ENCODE data around the gene ANKS3.
"Not testable (repeated sequence)": the region's sequence is repeated elsewhere in the genome, so short reads cannot be mapped to it uniquely, and the experiment has no call there.

The ANKS3 gene

DNA sequence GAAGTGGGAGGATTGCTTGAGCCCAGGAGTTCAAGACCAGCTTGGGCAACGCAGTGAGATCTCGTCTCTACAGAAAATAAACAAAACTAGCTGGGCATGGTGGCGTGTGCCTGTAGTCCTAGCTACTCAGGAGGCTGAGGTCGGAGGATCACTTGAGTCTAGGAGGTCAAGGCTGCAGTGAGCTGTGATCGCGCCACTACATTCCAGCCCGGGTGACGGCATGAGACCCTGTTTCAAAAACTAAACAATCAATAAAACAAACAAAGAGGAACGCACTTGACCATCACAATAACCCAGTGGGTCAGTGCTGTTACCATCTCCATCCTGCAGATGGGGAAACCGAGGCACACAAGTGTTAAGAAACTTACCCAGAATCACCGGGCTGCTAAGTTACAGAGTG lies 19.2 kb upstream of the ANKS3 start:
- no peak for DNase-seq (ENCODE audit: low spot score)

DNA sequence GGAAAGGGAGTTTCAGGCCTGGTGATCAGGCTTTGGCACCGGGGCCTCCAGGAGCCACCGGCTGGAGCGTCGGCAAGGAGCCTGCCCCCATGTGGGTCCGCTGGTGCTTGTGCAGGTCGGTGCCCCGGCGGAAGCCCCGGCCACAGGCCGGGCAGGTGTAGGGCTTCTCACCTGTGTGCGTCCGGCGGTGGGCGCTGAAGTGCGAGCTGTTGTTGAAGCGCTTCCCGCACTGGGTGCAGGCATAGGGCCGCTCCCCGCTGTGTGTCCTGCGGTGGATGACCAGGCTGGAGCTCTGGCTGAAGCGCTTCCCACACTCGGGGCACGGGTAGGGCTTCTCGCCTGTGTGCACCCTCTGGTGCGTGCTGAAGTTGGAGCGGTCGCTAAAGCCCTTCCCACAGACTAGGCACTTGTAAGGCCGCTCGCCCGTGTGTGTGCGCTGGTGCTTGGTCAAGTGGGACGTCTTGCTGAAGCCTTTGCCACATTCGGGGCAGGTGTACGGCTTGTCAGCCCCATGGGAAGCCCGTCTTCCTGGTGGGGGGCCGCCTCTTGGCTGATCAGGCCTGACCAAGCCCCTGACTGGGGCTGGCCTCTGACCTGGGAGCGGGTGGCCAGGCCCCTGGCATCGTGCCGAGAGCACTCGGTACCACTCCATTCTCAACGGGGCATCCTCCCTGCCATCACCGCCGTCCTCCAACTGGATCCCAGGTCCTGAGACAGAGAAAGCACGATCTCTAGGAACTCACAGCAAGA lies 18.5 kb upstream of the ANKS3 start:
- no peak for DNase-seq (ENCODE audit: low spot score)

DNA sequence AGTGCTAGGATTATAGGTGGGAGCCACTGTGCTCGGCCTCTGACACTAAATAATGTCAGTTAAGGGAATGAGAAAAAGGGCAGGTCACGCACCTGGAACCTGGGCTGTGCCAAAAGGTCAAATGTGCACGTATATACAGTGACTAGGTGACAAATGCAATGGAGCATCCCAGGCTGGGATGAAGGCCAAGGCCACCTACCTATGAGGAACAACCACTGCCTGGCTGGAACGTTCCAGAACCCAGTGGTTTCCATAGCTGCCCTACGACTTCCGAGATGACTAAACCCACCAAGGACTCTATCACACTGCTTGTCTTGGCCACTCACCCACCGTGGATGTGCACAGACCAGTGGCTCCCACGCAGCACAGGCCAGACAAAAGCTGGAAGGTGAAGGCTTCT lies 16.8 kb upstream of the ANKS3 start:
- DNase-seq (ENCODE audit: low spot score): no peak

DNA sequence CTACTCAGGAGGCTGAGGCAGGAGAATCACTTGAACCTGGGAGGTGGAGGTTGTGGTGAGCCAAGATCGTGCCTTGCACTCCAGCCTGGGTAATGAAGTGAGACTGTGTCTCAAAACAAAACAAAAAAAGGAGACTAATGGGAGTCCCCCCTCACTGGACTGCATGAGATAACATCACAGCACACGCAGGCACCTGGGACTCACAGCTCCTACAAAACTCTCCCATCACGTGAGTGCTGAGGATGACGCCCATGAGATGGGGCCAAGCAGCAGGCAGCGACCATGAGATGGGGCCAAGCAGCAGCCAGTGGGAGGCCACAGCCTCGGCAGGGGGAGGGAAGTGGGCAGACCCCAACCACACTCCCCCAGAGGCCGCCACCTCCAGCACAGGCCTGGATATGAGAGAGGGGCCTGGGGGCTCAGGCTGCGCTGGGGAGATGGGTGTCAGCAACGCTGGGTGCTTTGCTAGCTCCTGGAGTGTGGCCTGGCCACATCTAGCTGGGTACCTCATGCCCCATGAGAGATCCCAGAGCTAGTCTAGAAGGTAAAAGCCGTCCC lies 15.7 kb upstream of the ANKS3 start:
- no peak for DNase-seq (ENCODE audit: low spot score)

DNA sequence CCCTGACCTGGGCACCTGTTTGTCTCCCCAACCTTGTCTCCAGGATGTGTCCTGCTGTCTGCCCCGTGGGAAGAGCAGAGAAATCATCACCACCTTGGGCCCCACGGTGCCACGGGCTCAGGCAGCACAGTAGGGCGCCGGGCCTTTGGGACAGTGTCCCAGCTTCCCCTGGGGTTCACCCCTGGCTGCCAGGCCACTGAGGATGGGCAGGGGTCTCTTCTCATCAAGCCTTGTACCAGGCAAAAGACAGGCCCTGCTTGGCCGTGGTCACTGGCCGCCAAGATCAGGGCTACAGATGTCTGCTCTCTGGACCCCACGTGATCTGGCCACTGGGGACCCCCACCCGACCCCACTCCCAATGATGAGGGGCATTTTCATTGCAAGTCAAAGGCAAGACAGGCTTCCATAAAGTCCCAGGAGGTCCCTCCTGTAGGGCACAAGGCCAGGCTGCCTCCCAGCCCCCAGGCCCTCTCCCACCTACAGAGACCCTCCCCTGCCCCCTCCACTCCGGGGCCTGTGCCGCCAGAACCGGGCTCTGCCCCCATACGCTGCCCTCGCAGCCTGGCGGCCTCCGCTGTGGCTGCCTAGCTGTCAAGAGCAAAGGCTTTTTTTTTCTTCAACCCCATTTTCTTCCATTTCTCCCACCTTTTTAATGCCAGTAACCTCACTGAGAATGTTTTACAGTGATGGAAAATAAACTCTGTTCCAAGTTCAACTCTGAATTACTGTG lies 14.8 kb upstream of the ANKS3 start:
- no peak for DNase-seq (ENCODE audit: low spot score)

DNA sequence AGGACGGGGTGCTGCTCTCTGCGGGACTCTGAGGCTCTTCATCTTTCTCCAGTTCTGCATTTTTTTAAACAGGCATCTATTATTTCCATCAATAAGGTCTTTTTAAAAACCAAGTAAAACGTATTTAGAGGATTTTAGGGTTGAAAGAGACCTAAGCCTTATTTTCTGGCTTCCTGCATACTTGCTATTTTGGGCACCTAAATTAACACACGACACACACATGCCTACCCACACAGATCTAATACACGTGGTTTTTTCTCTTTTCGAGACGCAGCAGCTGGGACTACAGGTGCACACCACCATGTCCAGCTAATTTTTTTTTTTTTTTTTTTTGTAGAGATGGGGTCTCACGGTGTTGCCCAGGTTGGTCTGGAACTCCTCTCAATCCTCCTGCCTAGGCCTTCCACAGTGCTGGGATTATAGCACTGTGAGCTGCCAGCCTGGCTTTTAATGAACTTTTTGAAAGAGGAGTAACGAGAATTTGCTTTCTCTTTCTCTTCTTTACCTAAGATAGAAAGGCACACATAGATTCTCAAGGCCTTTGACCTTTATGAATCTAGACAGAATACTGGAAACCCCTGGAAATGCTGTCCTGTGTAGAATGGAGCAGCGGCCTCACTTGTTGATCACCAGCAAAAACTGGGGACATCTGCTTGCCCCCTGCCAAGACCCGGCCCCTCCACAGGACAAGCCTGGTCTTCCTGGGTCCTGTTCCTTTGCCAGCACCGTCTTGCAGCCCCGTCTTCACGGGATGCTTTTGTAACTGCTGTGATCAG lies 14.0 kb upstream of the ANKS3 start:
- no peak for DNase-seq (ENCODE audit: low spot score)

DNA sequence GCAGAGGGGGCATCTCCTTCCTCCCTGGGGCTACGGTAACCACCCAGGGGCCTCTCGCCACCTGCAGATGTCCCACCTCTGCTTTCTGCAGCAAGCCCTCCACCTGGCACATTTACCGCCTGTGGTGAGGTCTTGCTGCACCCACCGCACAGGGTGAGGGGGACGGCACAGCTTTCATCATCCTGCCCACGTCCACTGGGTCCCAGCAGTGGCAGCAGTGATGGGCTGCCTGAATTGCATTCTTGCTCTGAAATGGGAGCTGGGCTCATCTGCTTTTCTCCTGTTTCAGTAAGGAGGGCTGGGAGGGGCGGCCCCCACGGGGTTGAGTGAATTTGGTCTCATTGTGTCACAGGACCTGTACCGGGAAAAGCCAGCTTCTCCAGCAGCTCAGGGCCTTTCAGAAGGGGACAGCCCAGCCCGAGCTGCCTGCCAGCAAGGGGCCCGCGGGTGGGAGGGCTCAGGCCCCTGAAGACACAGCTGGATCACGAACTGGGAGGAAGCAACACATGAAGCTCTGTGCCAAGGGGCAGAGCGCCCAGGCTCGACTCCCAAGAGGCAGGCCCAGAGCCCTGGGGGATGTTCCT lies 13.0 kb upstream of the ANKS3 start:
- no peak for DNase-seq (ENCODE audit: low spot score)

DNA sequence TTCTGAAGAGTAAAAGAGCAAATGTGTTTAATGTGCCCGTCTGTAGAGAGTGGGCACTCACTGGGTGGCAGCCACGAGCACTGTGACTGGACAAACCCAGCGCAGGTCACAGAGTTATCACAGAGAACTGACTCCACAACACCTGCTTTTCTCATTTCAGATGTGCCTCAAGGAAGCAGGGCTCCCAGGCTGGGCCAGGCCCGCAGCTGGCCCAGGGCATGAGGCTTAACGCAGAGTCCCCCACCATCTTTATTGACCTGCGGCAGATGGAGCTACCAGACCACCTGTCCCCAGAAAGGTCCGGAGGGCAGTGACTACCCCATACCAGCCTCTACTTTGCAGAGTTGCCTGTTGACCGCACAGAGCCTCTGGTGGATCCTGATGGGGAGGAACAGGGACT lies 12.1 kb upstream of the ANKS3 start:
- no peak for DNase-seq (ENCODE audit: low spot score)

DNA sequence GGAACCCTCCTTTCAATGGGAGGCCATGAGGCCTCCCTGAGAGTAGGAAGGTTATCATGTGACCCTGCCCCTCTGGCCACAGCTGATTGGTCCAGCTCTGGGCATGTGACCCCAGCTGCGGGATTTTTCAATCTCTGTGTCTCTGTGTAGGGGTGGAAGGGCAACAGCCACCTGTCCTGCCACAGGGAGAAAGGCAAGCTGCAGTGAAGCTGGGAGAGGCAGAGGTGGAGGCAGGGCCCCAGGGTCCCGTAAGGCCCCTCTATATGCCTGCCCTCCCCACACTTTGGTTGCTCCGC lies 11.2 kb upstream of the ANKS3 start:
- no peak for DNase-seq (ENCODE audit: low spot score)

DNA sequence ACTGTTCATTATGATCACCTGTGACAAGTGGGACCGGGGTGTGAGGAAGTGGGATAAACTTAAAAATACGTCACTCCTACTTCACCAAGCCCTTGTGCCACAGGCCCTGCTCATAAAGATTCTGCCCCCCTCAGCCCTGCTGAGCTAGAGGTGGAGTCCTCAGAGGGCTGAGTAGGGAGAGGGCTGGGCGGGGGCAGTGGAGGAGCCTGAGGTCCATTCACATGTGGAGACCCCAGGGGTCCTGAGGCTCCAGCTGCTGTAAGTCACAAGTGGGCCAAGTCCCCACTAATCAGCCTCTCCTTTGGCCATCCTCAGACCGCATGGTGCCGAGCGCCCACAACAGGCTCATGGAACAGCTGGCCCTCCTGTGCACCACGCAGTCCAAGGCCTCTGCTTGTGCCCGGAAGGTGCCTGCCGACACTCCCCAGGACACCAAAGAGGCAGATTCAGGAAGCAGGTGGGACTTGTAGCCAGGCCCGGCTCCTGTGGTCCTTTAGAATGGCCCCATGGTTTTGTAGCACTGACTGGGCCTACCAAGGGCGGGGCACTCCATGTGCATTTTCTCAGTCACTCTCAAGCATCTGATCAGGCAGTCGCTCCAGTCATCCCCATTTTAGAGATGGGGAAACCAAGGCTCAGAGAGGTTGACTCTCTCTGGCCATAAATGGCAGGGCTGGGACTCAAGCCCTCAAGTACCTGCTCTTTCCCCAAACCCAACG lies 10.6 kb upstream of the ANKS3 start:
- DNase-seq (ENCODE audit: low spot score): no peak

DNA sequence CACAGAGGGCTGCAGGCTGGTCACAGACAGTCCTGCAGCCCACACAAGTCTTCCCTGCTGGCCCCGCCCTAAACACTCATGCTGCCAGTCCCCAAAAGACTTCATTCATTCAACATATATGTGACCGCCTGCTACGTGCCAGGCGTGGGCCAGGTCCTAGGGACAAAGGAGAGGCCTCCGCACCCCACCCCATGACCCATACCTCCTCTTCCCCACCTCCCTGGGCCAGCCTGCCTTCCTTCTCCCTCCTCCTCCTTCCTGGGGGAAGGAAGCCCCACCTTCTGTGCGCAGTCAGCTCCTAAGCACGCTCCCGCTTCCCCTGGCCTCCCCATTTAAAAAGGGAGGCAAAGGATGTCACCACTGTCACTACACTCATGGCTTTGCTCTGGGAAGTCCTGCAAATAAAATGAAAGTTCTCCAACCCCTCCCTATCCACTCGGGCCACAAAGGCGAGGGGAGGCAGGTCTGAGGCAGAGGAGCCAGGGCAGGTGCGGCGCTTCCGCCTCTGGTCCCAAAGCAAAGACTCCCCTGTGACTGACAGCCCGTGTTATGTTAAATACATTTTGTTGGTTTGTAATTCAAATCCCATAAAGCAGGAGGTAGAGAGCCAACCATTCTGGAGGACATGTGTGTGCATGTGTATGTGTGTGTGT lies 9.3 kb upstream of the ANKS3 start:
- DNase-seq (ENCODE audit: low spot score): no peak

DNA sequence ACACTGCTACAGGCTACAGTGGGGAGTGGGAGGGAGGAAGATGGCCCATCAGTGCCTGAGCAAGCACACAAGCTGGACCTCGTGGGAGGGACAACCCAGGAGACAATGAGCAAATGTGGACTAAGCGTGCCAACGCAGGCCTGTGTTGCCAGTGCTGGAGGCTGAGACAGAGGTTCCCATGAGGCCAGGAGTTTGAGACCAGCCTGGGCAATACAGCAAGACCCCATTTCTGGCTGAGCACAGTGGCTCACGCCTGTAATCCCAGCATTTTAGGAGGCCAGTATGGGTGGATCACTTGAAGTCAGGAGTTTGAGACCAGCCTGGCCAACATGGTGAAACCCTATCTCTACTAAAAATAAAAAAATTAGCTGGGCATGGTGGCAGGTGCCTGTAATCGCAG lies 4.3 kb upstream of the ANKS3 start:
- DNase-seq (ENCODE audit: low spot score): not testable (repeated sequence)

DNA sequence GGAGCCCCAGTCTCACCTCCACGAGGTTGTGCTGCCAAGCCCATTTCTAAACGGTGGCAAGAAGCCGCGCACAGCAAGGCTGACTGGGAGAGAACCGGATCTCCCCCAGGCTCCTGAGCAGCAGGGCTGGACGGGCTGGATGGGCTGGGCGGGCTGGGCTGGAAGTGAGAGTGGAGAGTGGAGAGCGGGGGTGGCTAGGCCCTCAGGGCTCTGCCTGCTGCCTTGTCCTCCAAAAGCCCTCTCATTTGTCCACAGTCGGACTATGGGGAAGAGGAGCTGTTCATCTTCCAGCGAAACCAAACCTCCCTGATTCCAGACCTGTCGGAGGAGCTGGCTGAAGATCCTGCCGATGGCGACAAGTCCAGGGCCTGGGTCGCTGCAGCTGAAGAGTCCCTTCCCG lies 3.5 kb upstream of the ANKS3 start:
- DNase-seq (ENCODE audit: low spot score): no peak

DNA sequence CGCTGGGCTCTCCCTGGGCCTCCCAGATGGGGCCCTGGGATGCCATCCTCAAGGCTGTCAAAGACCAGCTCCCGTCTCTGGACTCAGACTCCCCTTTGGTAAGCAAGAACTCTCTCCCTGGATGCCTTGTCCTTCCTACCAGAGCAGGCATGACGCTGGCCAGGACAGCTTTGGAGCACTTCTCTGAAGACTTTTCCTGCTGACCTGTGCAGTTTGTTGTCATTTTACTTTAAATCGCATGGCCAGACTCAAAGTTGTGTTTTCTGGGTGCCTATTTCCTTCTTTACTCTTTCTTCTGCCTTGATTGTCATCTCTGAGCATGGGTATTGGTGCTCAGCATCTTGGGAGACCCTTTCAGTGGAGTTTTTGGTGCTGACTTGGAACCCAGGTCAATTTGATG lies 2.5 kb upstream of the ANKS3 start:
- DNase-seq (ENCODE audit: low spot score): no peak

DNA sequence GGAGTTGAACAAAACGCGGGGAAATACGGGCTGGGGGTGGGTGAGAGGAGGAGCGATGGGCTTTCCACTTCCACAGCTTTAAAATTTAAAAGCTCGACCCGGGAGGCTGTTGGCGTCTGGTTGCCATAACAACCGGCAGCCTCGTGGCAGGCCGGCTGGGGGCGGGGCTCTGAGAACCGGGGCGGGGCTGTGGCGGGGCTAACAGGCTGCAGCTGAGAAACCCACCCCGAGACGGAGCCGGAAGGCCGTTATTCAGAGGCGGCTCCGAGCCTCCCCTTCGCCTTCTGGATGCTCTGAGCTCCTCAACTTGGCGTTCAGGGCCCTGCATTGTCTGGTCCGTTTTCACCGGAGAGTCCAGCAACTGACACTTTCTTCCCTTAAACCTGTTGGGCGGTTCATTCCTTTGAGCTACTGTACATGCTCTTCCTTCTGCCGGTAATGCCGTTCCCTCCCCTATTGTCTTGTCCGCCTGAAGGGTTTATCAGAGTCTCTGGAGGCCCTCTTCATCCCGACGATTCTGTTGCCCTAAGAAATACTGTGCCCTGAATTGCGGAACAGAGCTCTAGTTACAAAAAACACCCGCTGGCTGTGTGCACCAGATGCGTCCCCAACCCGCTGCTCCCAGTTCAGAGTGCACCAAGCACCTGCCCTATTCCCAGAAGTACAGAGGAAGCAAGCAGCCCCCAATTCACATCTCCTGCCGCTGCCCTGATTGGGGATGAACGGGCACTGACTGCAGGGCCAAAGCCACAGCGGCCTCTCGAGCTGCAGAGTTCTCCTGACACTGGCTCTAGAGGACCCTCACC lies 862 bp upstream of the ANKS3 start:
- DNase-seq (ENCODE audit: low spot score): peak; percentile 58

DNA sequence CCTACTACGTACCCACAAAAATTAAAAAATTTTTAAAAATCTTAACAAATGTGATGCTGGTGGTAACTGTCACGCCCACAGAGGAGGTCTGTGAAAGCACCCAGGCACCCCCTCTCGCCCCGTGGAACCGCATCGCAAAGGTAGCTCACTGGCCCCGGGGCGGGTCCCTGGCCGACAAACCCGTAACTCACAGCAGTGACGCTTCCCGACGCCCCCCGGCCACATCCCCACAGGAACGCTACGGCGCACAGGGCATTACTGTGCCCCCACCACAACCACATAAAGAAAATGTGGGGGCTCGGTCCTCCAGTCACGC lies 366 bp downstream of the ANKS3 start:
- DNase-seq (ENCODE audit: low spot score): no peak

DNA sequence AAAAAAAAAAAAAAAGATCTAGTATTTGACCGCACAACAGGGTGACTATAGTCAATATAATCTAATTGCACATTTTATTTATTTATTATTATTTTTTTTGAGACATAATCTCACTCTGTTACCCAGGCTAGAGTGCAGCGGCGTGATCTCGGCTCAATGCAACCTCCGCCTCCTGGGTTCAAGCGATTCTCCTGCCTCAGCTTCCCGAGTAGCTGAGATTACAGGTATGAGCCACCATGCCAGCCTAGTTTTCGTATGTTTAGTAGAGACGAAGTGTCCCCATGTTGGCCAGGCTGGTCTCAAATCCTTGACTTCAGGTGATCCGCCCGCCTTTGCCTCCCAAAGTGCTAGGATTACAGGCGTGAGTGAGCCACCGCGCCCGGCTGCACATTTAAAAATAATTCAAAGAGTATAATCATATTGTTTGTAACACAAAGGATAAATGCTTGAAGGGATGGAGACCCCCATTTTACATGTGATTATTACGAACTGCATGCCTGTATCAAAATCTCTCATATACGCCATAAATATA lies 794 bp downstream of the ANKS3 start:
- DNase-seq (ENCODE audit: low spot score): no peak

DNA sequence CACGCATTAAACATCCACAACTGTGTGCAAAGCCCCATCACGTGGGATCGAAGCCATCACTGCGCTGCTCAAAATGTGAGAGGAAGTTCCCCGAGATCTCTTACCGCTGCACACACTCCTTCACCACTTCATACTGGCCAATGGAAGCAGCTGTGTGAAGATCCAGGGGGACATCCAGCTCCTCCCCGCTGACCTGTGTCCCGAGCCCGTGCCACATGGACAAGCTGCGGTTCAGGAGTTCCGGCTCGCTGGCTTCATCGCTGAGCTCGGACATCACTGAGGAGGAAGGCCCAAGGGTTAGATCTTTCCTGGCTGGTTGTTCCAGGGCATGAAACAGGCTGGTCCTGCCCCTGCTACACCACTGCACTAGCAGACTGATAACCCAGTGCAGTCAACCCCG lies 4.2 kb downstream of the ANKS3 start:
- DNase-seq (ENCODE audit: low spot score): no peak

DNA sequence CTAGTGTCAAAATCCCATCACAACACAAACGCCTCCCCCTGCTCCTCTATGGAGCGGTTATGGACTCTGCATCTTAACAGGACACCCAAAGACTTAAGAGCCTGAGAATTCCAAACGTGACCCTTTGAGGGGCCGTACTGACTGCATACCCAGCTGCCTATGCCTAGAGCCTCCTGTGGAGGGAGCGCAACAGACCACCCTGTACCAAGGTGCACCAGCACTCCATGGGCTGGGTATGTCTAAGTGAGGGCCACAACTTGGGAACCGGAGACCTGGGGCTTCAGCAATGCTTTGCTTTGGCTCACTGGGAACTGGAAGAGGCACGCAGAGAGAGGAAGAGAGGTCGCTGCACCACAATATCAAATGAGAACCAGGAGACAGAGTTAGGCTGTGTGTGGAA lies 5.4 kb downstream of the ANKS3 start:
- DNase-seq (ENCODE audit: low spot score): no peak

DNA sequence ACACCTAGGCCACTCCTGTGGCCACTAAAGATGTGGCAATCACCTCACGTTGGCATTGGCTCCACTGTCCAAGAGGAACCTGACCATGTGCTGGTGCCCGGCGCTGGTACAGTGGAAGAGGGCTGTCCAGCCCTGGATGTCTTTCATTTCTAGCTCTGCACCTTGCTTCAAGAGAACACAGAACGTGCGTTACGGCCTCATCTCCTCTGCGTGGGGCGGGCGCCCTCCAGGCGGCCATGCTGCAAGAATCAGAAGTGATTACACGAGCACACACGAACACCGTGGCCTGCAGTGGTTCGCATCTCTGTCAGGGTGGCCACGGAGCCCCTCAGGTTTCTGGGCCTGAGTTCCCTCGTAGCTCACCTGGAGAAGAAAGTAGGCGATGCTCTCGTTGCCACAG lies 7.5 kb downstream of the ANKS3 start:
- no peak for DNase-seq (ENCODE audit: low spot score)
